Measurements from ENCODE around the gene GDF15.
"Not testable (repeated sequence)": the region's sequence is repeated elsewhere in the genome, so short reads cannot be mapped to it uniquely, and the experiment has no call there.

DNA sequence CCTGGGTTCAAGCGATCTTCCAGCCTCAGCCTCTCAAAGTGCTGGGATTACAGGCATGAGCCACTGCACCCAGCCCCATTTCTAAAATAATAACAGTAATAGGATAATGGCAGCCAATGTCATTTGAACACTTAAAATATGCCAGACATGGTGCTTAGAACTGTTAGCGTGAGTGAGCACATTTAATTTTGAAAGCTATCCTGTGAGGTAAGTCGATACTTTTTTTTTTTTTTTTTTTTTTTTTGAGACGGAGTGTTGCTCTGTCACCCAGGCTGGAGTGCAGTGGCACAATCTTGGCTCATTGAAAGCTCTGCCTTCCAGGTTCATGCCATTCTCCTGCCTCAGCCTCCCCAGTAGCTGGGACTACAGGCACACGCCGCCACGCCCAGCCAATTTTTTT is 31.2 kb upstream of the GDF15 start:
- not testable (repeated sequence) for TF ChIP-seq POLR2A (IDR thresholded peaks at IDR 0.05); CTCF (IDR thresholded peaks at IDR 0.05 in 4 of 5, conservative IDR thresholded peaks at IDR 0.05 in 1 of 5)
